Testis (tissue), 2 donors: ENCODE results near the gene GJB2.

Experiments
- POLR2A ChIP-seq: fragments of 450-650 bp; IDR thresholded peaks from one replicate; pipeline ENCODE4 v1.6.1; 2017; ENCODE audit warnings: antibody characterized with exemption, mild to moderate bottlenecking, moderate library complexity
- TF ChIP-seq, protein P1 (sequence below), 3 experiments: fragments of 450-650 bp in 2 of 3; fragments of 200-600 bp in 1 of 3; sonication (generic) in 1 of 3; IDR thresholded peaks; one replicate each; pipeline ENCODE4 v1.5.1; 2016 to 2019; ENCODE audit warnings: antibody characterized with exemption in 3 of 3, mild to moderate bottlenecking in 2 of 3, moderate library complexity in 1 of 3

DNA sequence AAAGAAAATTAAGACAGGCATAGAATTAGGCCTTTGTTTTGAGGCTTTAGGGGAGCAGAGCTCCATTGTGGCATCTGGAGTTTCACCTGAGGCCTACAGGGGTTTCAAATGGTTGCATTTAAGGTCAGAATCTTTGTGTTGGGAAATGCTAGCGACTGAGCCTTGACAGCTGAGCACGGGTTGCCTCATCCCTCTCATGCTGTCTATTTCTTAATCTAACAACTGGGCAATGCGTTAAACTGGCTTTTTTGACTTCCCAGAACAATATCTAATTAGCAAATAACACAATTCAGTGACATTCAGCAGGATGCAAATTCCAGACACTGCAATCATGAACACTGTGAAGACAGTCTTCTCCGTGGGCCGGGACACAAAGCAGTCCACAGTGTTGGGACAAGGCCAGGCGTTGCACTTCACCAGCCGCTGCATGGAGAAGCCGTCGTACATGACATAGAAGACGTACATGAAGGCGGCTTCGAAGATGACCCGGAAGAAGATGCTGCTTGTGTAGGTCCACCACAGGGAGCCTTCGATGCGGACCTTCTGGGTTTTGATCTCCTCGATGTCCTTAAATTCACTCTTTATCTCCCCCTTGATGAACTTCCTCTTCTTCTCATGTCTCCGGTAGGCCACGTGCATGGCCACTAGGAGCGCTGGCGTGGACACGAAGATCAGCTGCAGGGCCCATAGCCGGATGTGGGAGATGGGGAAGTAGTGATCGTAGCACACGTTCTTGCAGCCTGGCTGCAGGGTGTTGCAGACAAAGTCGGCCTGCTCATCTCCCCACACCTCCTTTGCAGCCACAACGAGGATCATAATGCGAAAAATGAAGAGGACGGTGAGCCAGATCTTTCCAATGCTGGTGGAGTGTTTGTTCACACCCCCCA is 3.8 kb downstream of the GJB2 start:
- TF ChIP-seq, protein P1, sequence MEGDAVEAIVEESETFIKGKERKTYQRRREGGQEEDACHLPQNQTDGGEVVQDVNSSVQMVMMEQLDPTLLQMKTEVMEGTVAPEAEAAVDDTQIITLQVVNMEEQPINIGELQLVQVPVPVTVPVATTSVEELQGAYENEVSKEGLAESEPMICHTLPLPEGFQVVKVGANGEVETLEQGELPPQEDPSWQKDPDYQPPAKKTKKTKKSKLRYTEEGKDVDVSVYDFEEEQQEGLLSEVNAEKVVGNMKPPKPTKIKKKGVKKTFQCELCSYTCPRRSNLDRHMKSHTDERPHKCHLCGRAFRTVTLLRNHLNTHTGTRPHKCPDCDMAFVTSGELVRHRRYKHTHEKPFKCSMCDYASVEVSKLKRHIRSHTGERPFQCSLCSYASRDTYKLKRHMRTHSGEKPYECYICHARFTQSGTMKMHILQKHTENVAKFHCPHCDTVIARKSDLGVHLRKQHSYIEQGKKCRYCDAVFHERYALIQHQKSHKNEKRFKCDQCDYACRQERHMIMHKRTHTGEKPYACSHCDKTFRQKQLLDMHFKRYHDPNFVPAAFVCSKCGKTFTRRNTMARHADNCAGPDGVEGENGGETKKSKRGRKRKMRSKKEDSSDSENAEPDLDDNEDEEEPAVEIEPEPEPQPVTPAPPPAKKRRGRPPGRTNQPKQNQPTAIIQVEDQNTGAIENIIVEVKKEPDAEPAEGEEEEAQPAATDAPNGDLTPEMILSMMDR (IDR thresholded peaks at IDR 0.05), result no peak
- no peak for TF ChIP-seq POLR2A
